PFSK-1 (cell line): ENCODE measurements around the gene SIX1.

Source experiments
- FOXP2 ChIP-seq: optimal IDR thresholded peaks from 2 replicates; pipeline ENCODE3; 2011; ENCODE audit warnings: borderline replicate concordance, control low read depth, inconsistent platforms; ENCODE audit not compliant: insufficient read depth; ENCODE audit errors: extremely low read length, extremely low read depth
- POLR2AphosphoS5 ChIP-seq: IDR thresholded peaks from 2 replicates; pipeline ENCODE4 v1.6.1; 2012; ENCODE audit warnings: low read depth, mild to moderate bottlenecking, control low read depth, low read length, moderate library complexity
- REST ChIP-seq, 2 experiments: IDR thresholded peaks; 2 replicates each; pipeline versions ENCODE4 v1.6.1 to v1.8.0; 2011 to 2012; ENCODE audit warnings: low read depth in 2 of 2, low read length in 2 of 2, control low read depth in 1 of 2, inconsistent platforms in 1 of 2, mild to moderate bottlenecking in 1 of 2, moderate library complexity in 1 of 2; ENCODE audit not compliant: insufficient read depth in 1 of 2
- SIN3A ChIP-seq: IDR thresholded peaks from 2 replicates; pipeline ENCODE4 v1.6.1; 2012; ENCODE audit warnings: mild to moderate bottlenecking, low read length, moderate library complexity, borderline replicate concordance; ENCODE audit not compliant: insufficient read depth
- TAF1 ChIP-seq: IDR thresholded peaks from 2 replicates; pipeline ENCODE4 v1.6.1; 2012; ENCODE audit warnings: low read length, control low read depth, borderline replicate concordance; ENCODE audit not compliant: insufficient read depth

The SIX1 gene

GRCh38 chr14:60670989-60671388 lies 21.7 kb upstream of the SIX1 start:
- no peak for TF ChIP-seq REST (IDR thresholded peaks at IDR 0.05; ENCODE audit: insufficient read depth in 1 of 2, low read depth in 2 of 2, low read length in 2 of 2)
- no peak for TF ChIP-seq SIN3A
- TF ChIP-seq TAF1 = no peak
- TF ChIP-seq FOXP2 = no peak
- no peak for TF ChIP-seq POLR2AphosphoS5

DNA sequence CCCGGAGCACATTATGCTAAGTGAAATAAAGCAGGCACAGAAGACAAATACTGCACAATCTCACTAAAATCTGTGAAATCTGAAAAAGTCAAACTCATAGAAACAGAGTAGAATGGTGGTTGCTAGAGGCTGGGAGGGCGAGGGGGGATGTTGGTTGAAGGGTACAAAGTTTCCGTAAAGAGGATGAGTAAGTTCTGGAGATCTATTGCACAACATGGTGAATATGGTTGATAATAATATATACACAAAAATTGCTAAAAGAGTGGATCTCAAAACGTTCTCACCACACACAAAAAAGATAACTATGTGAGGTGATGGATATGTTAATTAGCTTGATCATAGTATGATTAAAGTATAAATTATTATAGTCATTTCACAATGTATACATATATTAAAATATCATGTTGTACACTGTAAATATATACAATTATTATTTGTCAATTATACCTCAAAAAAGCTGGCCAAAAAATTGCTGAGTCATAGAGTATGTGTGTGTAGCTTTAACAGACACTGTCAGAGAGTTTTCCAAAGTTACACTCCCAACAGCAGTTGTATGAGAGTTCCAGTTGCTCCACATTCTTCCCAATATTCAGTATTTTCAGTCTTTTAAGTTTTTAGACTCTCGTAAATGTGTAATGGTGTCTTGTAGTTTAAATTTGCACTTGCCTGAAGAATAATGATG lies 19.3 kb upstream of the SIX1 start:
- TF ChIP-seq FOXP2 (no peak), POLR2AphosphoS5 (no peak), TAF1 (no peak), SIN3A (no peak), REST (IDR thresholded peaks at IDR 0.05; ENCODE audit: insufficient read depth in 1 of 2, low read depth in 2 of 2, low read length in 2 of 2) (no peak)

DNA sequence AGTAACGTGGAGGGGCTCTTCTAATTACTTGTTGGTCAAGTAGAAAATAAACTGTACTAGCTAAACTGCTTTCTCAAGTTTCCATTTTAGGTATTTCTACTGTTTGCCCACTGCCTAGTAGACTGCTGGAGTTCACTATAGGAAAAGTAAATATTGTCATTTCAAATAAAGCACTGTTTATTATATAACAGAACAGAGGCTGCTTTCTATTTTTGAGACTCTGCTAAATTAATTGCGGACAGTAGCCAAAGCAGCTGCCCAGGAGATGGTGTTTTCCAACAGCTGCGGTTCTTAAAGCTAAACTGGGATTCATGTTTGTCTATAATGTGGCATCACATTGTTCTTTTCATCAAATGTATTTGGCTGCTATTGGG lies 15.9 kb upstream of the SIX1 start:
- no peak for TF ChIP-seq REST (IDR thresholded peaks at IDR 0.05; ENCODE audit: insufficient read depth in 1 of 2, low read depth in 2 of 2, low read length in 2 of 2)
- TF ChIP-seq POLR2AphosphoS5 = no peak
- no peak for TF ChIP-seq TAF1
- TF ChIP-seq FOXP2 = no peak
- TF ChIP-seq SIN3A = no peak

GRCh38 chr14:60662982-60663381 lies 13.7 kb upstream of the SIX1 start:
- TF ChIP-seq FOXP2 (no peak), TAF1 (no peak), REST (IDR thresholded peaks at IDR 0.05; ENCODE audit: insufficient read depth in 1 of 2, low read depth in 2 of 2, low read length in 2 of 2) (no peak), SIN3A (no peak), POLR2AphosphoS5 (no peak)
